Transverse colon (tissue), 3 donors: ENCODE measurements around the gene CAPN7.

Experiments used
- CTCF ChIP-seq, 5 experiments: fragments of 200-600 bp in 3 of 5; fragments of 450-650 bp in 2 of 5; sonication (generic) in 3 of 5; IDR thresholded peaks; 1 replicate in 2 of 5; 2 replicates in 3 of 5; pipeline ENCODE4 v1.5.1; 2016 to 2017; ENCODE audit warnings: antibody characterized with exemption in 5 of 5, inconsistent platforms in 3 of 5, mild to moderate bottlenecking in 2 of 5, moderate library complexity in 1 of 5
- EP300 ChIP-seq: sonication (generic); formaldehyde crosslinking; IDR thresholded peaks from one replicate; pipeline ENCODE4 v1.6.1; 2017; ENCODE audit warnings: antibody characterized with exemption, low read depth
- POLR2A ChIP-seq: fragments of 450-650 bp; IDR thresholded peaks from one replicate; pipeline ENCODE4 v1.6.1; 2016; ENCODE audit warnings: antibody characterized with exemption, mild to moderate bottlenecking, moderate library complexity

DNA sequence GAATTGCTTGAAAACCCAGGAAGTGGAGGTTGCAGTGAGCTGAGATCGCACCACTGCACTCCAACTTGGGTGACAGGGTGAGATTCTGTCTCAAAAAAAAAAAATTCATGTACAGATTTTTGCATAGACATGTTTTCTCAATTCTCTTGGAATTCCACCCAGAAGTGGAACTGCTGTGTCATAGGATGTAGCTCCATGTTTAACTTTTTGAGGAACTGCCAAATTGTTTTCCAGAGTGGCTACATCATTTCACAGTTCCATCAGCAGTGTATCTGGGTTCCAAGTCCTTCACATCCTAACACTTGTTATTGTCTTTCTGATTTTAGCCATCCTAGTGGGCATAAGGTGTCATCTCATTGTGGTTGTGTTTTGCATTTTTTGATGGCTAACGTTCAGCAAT lies 9.9 kb downstream of the CAPN7 start:
- TF ChIP-seq CTCF (IDR thresholded peaks at IDR 0.05) (no peak), POLR2A (no peak), EP300 (no peak)
